ENCODE results near the gene DUSP18.

DUSP18 gene

GRCh38 chr22:30694171-30694639, 26.5 kb upstream of the DUSP18 start:
- ChIA-PET CTCF (interaction anchor here (0.8 to 1.1 kb wide), 3 partner anchors 59 to 61 kb away, joined by 3 to 4 read pairs (median 3); no protein-coding TSS in a partner anchor), POLR2A (interaction anchor here (0.6 to 0.7 kb wide), 2 partner anchors 60 to 180 kb away, joined by 3 read pairs; no protein-coding TSS in a partner anchor)
- peak; percentile 78 to 93 (median 90) for DNase-seq
- peaks cover 0 to 19% (median 9%) of the 10 kb centered on the region in 4 experiments for H3K4me1 ChIP-seq (ENCODE audit: control extremely low read depth in 1 of 4, control insufficient read depth in 4 of 4, insufficient read depth in 4 of 4, low read length in 3 of 4)
- H3K4me3 ChIP-seq (ENCODE audit: control insufficient read depth in 1 of 7, extremely low read depth in 1 of 7, insufficient read depth in 4 of 7, low read depth in 2 of 7, low read length in 6 of 7): peak overlapping the region; percentile 58 to 85 (median 71)
- H3K9me3 ChIP-seq (ENCODE audit: control extremely low read depth in 1 of 5, control insufficient read depth in 4 of 5, insufficient read depth in 2 of 5, low read depth in 1 of 5, low read length in 4 of 5): no peaks in the 10 kb centered on the region
- H3K36me3 ChIP-seq (ENCODE audit: control insufficient read depth in 4 of 4, insufficient read depth in 4 of 4, low read length in 3 of 4): no peaks in the 10 kb centered on the region
- peaks cover 0 to 5% (median 0%) of the 10 kb centered on the region in 5 experiments for H3K27me3 ChIP-seq (replicated peaks in 2 of 5; ENCODE audit: control insufficient read depth in 4 of 5, insufficient read depth in 5 of 5, low read length in 4 of 5)
- WGBS (ENCODE audit: insufficient coverage): 0% methylated on average over 35 of the region's 38 CpGs
- H3K27ac ChIP-seq (ENCODE audit: insufficient read depth in 1 of 2, low read depth in 1 of 2, low read length in 2 of 2, poor library complexity in 1 of 2, severe bottlenecking in 2 of 2): no peak overlapping the region

DNA sequence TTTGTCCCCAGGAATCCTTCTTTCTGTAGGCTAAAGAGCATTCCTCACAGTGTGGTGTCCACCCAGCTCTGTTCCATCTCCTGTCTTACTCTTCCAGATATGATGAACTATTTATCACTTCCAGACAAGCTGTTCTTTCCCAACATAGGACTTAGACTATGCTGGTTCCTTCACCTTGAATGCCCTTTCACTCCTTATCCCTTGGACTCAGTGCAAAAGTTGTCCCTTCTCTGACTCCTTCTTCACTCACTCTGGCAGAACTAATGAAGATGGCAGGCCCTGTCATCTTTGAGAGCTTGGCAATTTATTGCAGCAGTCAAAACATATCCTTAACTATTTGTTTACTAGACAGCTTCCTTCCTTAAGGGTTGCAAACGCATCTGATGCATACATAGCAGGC, 23.5 kb upstream of the DUSP18 start:
- H3K27me3 ChIP-seq (replicated peaks in 2 of 5; ENCODE audit: control insufficient read depth in 4 of 5, insufficient read depth in 5 of 5, low read length in 4 of 5): peaks cover 0 to 5% (median 0%) of the 10 kb centered on the region in 5 experiments
- ChIA-PET CTCF (interaction anchor here (1.1 to 1.4 kb wide), 2 partner anchors 56 to 64 kb away, joined by 3 to 6 read pairs; partner anchors contain the start of gene SLC35E4), POLR2A (interaction anchor here (0.5 kb wide), 1 partner anchor 10 kb away, joined by 4 read pairs; no protein-coding TSS in a partner anchor)
- no peak overlapping the region for H3K27ac ChIP-seq (ENCODE audit: insufficient read depth in 1 of 2, low read depth in 1 of 2, low read length in 2 of 2, poor library complexity in 1 of 2, severe bottlenecking in 2 of 2)
- no peak overlapping the region for H3K4me3 ChIP-seq (ENCODE audit: control insufficient read depth in 1 of 7, extremely low read depth in 1 of 7, insufficient read depth in 4 of 7, low read depth in 2 of 7, low read length in 6 of 7)
- peaks cover 0 to 19% (median 9%) of the 10 kb centered on the region in 4 experiments for H3K4me1 ChIP-seq (ENCODE audit: control extremely low read depth in 1 of 4, control insufficient read depth in 4 of 4, insufficient read depth in 4 of 4, low read length in 3 of 4)
- H3K36me3 ChIP-seq (ENCODE audit: control insufficient read depth in 4 of 4, insufficient read depth in 4 of 4, low read length in 3 of 4): no peaks in the 10 kb centered on the region
- H3K9me3 ChIP-seq (ENCODE audit: control extremely low read depth in 1 of 5, control insufficient read depth in 4 of 5, insufficient read depth in 2 of 5, low read depth in 1 of 5, low read length in 4 of 5): no peaks in the 10 kb centered on the region
- 73% methylated on average over 1 of the region's 1 CpG for WGBS (ENCODE audit: insufficient coverage)
- DNase-seq: no peak

- no peak for DNase-seq
- H3K4me3 ChIP-seq (ENCODE audit: control insufficient read depth in 1 of 7, extremely low read depth in 1 of 7, insufficient read depth in 4 of 7, low read depth in 2 of 7, low read length in 6 of 7): no peak overlapping the region
- WGBS (ENCODE audit: insufficient coverage): no CpG with 5 or more reads among the region's 1 CpG
- no peaks in the 10 kb centered on the region for H3K27me3 ChIP-seq (replicated peaks in 2 of 5; ENCODE audit: control insufficient read depth in 4 of 5, insufficient read depth in 5 of 5, low read length in 4 of 5)
- ChIA-PET CTCF (interaction anchor here (0.6 to 0.7 kb wide), 2 partner anchors 64 to 520 kb away, joined by 3 to 6 read pairs; no protein-coding TSS in a partner anchor), POLR2A (no interaction called here)
- no peaks in the 10 kb centered on the region for H3K9me3 ChIP-seq (ENCODE audit: control extremely low read depth in 1 of 5, control insufficient read depth in 4 of 5, insufficient read depth in 2 of 5, low read depth in 1 of 5, low read length in 4 of 5)
- H3K27ac ChIP-seq (ENCODE audit: insufficient read depth in 1 of 2, low read depth in 1 of 2, low read length in 2 of 2, poor library complexity in 1 of 2, severe bottlenecking in 2 of 2): no peak overlapping the region
- H3K36me3 ChIP-seq (ENCODE audit: control insufficient read depth in 4 of 4, insufficient read depth in 4 of 4, low read length in 3 of 4): no peaks in the 10 kb centered on the region
- H3K4me1 ChIP-seq (ENCODE audit: control extremely low read depth in 1 of 4, control insufficient read depth in 4 of 4, insufficient read depth in 4 of 4, low read length in 3 of 4): peaks cover 0 to 9% (median 3%) of the 10 kb centered on the region in 4 experiments
These were observed 21.9 kb upstream of the DUSP18 start for GRCh38 chr22:30689622-30690021.

DNA sequence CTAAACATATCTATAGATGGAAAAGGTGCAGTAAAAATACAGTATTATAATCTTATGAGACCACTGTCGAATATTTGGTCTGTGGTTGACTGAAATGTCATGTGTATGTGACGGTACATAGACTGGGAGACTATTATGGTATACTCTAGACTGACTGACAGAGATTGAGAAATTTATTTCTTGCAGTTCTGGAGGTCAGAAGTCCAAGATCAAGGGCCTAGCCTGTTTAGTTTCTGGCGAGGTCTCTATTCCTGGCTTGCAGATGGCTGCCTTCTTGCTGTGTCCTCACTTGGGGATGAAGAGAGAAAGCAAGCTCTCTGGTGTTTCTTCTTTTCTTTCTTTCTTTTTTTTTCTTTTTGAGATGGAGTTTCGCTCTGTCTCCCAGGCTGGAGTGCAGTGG, 19.7 kb upstream of the DUSP18 start:
- Histone ChIP-seq H3K4me1 (ENCODE audit: control extremely low read depth in 1 of 4, control insufficient read depth in 4 of 4, insufficient read depth in 4 of 4, low read length in 3 of 4) (no peaks in the 10 kb centered on the region), H3K4me3 (ENCODE audit: control insufficient read depth in 1 of 7, extremely low read depth in 1 of 7, insufficient read depth in 4 of 7, low read depth in 2 of 7, low read length in 6 of 7) (no peak overlapping the region), H3K27me3 (replicated peaks in 2 of 5; ENCODE audit: control insufficient read depth in 4 of 5, insufficient read depth in 5 of 5, low read length in 4 of 5) (peaks cover 0 to 2% (median 0%) of the 10 kb centered on the region in 5 experiments), H3K27ac (ENCODE audit: insufficient read depth in 1 of 2, low read depth in 1 of 2, low read length in 2 of 2, poor library complexity in 1 of 2, severe bottlenecking in 2 of 2) (no peak overlapping the region), H3K9me3 (ENCODE audit: control extremely low read depth in 1 of 5, control insufficient read depth in 4 of 5, insufficient read depth in 2 of 5, low read depth in 1 of 5, low read length in 4 of 5) (no peaks in the 10 kb centered on the region), H3K36me3 (ENCODE audit: control insufficient read depth in 4 of 4, insufficient read depth in 4 of 4, low read length in 3 of 4) (no peaks in the 10 kb centered on the region)
- ChIA-PET CTCF (no interaction called here), POLR2A (no interaction called here)
- no peak for DNase-seq
- WGBS (ENCODE audit: insufficient coverage): 92% methylated on average over 2 of the region's 4 CpGs

- Histone ChIP-seq H3K9me3 (ENCODE audit: control extremely low read depth in 1 of 5, control insufficient read depth in 4 of 5, insufficient read depth in 2 of 5, low read depth in 1 of 5, low read length in 4 of 5) (no peaks in the 10 kb centered on the region), H3K36me3 (ENCODE audit: control insufficient read depth in 4 of 4, insufficient read depth in 4 of 4, low read length in 3 of 4) (no peaks in the 10 kb centered on the region), H3K4me1 (ENCODE audit: control extremely low read depth in 1 of 4, control insufficient read depth in 4 of 4, insufficient read depth in 4 of 4, low read length in 3 of 4) (peaks cover 0 to 9% (median 3%) of the 10 kb centered on the region in 4 experiments), H3K4me3 (ENCODE audit: control insufficient read depth in 1 of 7, extremely low read depth in 1 of 7, insufficient read depth in 4 of 7, low read depth in 2 of 7, low read length in 6 of 7) (no peak overlapping the region), H3K27me3 (replicated peaks in 2 of 5; ENCODE audit: control insufficient read depth in 4 of 5, insufficient read depth in 5 of 5, low read length in 4 of 5) (peaks cover 0 to 2% (median 0%) of the 10 kb centered on the region in 5 experiments), H3K27ac (ENCODE audit: insufficient read depth in 1 of 2, low read depth in 1 of 2, low read length in 2 of 2, poor library complexity in 1 of 2, severe bottlenecking in 2 of 2) (no peak overlapping the region)
- POLR2A ChIA-PET: no interaction called here
- CTCF ChIA-PET: interaction anchor here (1.0 kb wide), 1 partner anchor 81 kb away, joined by 3 read pairs; no protein-coding TSS in a partner anchor
- 88% methylated on average over 2 of the region's 7 CpGs for WGBS (ENCODE audit: insufficient coverage)
- DNase-seq: no peak
These were observed 17.5 kb upstream of the DUSP18 start for GRCh38 chr22:30685178-30685577.

DNA sequence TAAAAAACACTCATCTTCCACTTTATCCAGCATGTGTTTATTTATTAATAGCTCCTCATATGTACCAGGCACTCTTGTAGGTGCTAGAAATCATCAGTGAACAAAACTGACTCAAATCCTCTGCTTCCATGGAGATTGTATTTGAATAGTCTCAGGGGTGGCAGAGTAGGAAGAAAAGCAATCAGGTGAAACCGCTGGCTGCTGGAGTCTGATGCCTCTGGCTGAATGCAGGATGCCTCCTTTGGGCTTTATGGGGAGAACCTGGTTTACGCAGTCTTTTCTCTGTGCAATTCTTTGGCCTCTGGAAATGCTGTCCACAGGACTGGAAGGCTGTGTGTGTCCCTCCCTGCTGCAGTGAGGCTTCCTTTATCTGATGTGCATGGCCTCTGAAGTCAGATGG, 14.2 kb upstream of the DUSP18 start:
- H3K4me1 ChIP-seq (ENCODE audit: control extremely low read depth in 1 of 4, control insufficient read depth in 4 of 4, insufficient read depth in 4 of 4, low read length in 3 of 4): peaks cover 0 to 9% (median 3%) of the 10 kb centered on the region in 4 experiments
- POLR2A ChIA-PET: no interaction called here
- CTCF ChIA-PET: interaction anchor here (1.2 to 2.0 kb wide), 2 partner anchors 47 to 77 kb away, joined by 3 to 6 read pairs; no protein-coding TSS in a partner anchor
- H3K27me3 ChIP-seq (replicated peaks in 2 of 5; ENCODE audit: control insufficient read depth in 4 of 5, insufficient read depth in 5 of 5, low read length in 4 of 5): peaks cover 0 to 2% (median 0%) of the 10 kb centered on the region in 5 experiments
- 94% methylated on average over 2 of the region's 2 CpGs for WGBS (ENCODE audit: insufficient coverage)
- DNase-seq: no peak
- no peak overlapping the region for H3K27ac ChIP-seq (ENCODE audit: insufficient read depth in 1 of 2, low read depth in 1 of 2, low read length in 2 of 2, poor library complexity in 1 of 2, severe bottlenecking in 2 of 2)
- no peaks in the 10 kb centered on the region for H3K9me3 ChIP-seq (ENCODE audit: control extremely low read depth in 1 of 5, control insufficient read depth in 4 of 5, insufficient read depth in 2 of 5, low read depth in 1 of 5, low read length in 4 of 5)
- H3K4me3 ChIP-seq (ENCODE audit: control insufficient read depth in 1 of 7, extremely low read depth in 1 of 7, insufficient read depth in 4 of 7, low read depth in 2 of 7, low read length in 6 of 7): no peak overlapping the region
- H3K36me3 ChIP-seq (ENCODE audit: control insufficient read depth in 4 of 4, insufficient read depth in 4 of 4, low read length in 3 of 4): no peaks in the 10 kb centered on the region

- Histone ChIP-seq H3K36me3 (ENCODE audit: control insufficient read depth in 4 of 4, insufficient read depth in 4 of 4, low read length in 3 of 4) (no peaks in the 10 kb centered on the region), H3K27me3 (replicated peaks in 2 of 5; ENCODE audit: control insufficient read depth in 4 of 5, insufficient read depth in 5 of 5, low read length in 4 of 5) (peaks cover 0 to 2% (median 0%) of the 10 kb centered on the region in 5 experiments), H3K27ac (ENCODE audit: insufficient read depth in 1 of 2, low read depth in 1 of 2, low read length in 2 of 2, poor library complexity in 1 of 2, severe bottlenecking in 2 of 2) (no peak overlapping the region), H3K4me3 (ENCODE audit: control insufficient read depth in 1 of 7, extremely low read depth in 1 of 7, insufficient read depth in 4 of 7, low read depth in 2 of 7, low read length in 6 of 7) (no peak overlapping the region), H3K9me3 (ENCODE audit: control extremely low read depth in 1 of 5, control insufficient read depth in 4 of 5, insufficient read depth in 2 of 5, low read depth in 1 of 5, low read length in 4 of 5) (no peaks in the 10 kb centered on the region), H3K4me1 (ENCODE audit: control extremely low read depth in 1 of 4, control insufficient read depth in 4 of 4, insufficient read depth in 4 of 4, low read length in 3 of 4) (peaks cover 0 to 9% (median 3%) of the 10 kb centered on the region in 4 experiments)
- POLR2A ChIA-PET: interaction anchor here (0.6 kb wide), 1 partner anchor 26 kb away, joined by 3 read pairs; no protein-coding TSS in a partner anchor
- WGBS (ENCODE audit: insufficient coverage): no CpG with 5 or more reads among the region's 1 CpG
- no peak for DNase-seq
- CTCF ChIA-PET: interaction anchor here (0.7 to 2.0 kb wide), 3 partner anchors 47 to 77 kb away, joined by 3 to 6 read pairs (median 3); no protein-coding TSS in a partner anchor
These were observed 13.5 kb upstream of the DUSP18 start for GRCh38 chr22:30680991-30681770.

Measured in common myeloid progenitor, CD34-positive (primary cell).